GM21390 (cell line): ENCODE results near the gene PODXL2.
"Not testable (repeated sequence)": the region's sequence is repeated elsewhere in the genome, so short reads cannot be mapped to it uniquely, and the experiment has no call there.

ENCODE experiments used
- ATAC-seq: cut with Tn5 transposase; IDR thresholded peaks from one replicate; pipeline ENCODE4 v1.9.1; 2021; ENCODE audit not compliant: unreplicated experiment

PODXL2 gene

GRCh38 chr3:127605547-127605946, 23.4 kb upstream of the PODXL2 start:
- ATAC-seq = not testable (repeated sequence)

GRCh38 chr3:127606086-127606805, 22.7 kb upstream of the PODXL2 start:
- no peak for ATAC-seq

- no peak for ATAC-seq
Measured at GRCh38 chr3:127606981-127607595, 21.9 kb upstream of the PODXL2 start.

GRCh38 chr3:127607675-127608361, 21.2 kb upstream of the PODXL2 start:
- ATAC-seq = no peak

GRCh38 chr3:127608362-127608718, 20.6 kb upstream of the PODXL2 start:
- no peak for ATAC-seq

GRCh38 chr3:127610105-127610504, 18.9 kb upstream of the PODXL2 start:
- no peak for ATAC-seq

GRCh38 chr3:127611251-127611650, 17.7 kb upstream of the PODXL2 start:
- ATAC-seq = no peak

GRCh38 chr3:127612966-127613365, 16.0 kb upstream of the PODXL2 start:
- no peak for ATAC-seq

- no peak for ATAC-seq
Measured at GRCh38 chr3:127613406-127613805, 15.6 kb upstream of the PODXL2 start.

GRCh38 chr3:127614928-127615589, 13.9 kb upstream of the PODXL2 start:
- ATAC-seq = no peak

GRCh38 chr3:127615631-127616305, 13.2 kb upstream of the PODXL2 start:
- no peak for ATAC-seq

GRCh38 chr3:127616836-127617605, 12.0 kb upstream of the PODXL2 start:
- ATAC-seq = no peak

- ATAC-seq = no peak
Measured at GRCh38 chr3:127618891-127619290, 10.1 kb upstream of the PODXL2 start.

GRCh38 chr3:127620637-127621375, 8.2 kb upstream of the PODXL2 start:
- no peak for ATAC-seq

GRCh38 chr3:127622031-127622430, 7.0 kb upstream of the PODXL2 start:
- no peak for ATAC-seq

- ATAC-seq = no peak
Measured at GRCh38 chr3:127622772-127623576, 6.0 kb upstream of the PODXL2 start.

GRCh38 chr3:127624063-127624462, 4.9 kb upstream of the PODXL2 start:
- ATAC-seq = no peak

GRCh38 chr3:127625821-127626220, 3.2 kb upstream of the PODXL2 start:
- no peak for ATAC-seq

- no peak for ATAC-seq
Measured at GRCh38 chr3:127628426-127628787, 578 bp upstream of the PODXL2 start.
